ENCODE results near the gene FRAT2.

GRCh38 chr10:97373456-97373855, 38.9 kb upstream of the FRAT2 start:
- TF ChIP-seq RFX5 (IDR thresholded peaks at IDR 0.05; ENCODE audit: low read depth, low read length) = no peak
- TF ChIP-seq ZNF572 (CRISPR knock-in tag; IDR thresholded peaks at IDR 0.05) = no peak
- TF ChIP-seq HOXA3 (CRISPR knock-in tag; IDR thresholded peaks at IDR 0.05) = no peak
- TF ChIP-seq POLR2AphosphoS5 (IDR thresholded peaks at IDR 0.05; ENCODE audit: low read depth, low read length) = no peak
